Measurements from ENCODE around the gene IPO4.

IPO4 gene

DNA sequence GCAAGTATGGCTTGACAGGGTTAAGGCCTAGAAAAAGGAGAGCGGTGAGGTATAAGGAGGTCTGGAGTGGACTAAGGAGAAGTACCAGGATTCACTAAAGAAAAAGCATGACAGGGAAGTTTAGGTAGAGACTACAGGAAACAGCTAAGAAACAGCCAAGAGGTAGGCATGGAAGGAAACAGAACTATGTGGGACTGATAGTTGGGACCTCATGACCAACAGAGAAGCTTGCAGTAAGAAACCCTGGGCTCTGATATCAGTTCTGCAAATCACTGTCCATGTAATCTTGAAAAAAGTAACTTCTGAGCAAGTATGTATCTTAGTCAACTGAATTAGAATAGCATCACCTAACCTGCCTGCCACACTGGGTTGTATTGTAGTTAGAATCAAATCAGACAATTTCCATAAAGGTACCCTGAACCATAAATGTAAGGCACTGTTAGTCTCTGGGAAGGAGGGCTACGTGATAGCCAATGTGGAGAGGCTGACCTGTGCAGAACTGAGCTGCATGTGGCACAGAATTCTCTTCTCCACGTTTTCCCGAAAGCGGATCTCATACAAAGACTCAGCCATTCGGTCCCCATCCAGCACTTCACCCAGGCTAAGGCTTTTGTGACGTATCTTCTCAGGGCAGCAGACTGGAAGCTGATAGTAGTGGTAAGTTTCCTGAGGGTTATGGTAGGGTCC lies 5.7 kb upstream of the IPO4 start:
- FAIRE-seq, result no peak

DNA sequence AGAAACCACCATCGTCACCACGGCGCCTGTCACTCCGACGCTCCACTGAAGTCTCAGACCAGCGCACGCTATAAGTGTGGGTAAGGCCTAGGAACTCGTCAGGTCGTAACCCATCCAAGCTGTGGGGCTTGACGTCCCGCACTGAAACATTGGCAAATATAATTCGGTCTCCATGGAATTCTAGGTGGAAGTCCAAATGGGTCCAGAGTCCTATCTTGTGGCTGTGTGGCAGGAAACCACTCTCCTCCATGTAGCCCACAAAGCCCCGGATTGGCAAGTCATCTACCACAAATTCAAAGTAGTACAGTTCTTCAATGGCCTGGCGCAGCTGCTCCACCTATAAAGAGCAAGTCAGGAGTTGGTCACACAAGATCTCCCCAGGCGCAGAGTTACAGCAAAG lies 4.3 kb upstream of the IPO4 start:
- no peak for FAIRE-seq

GRCh38 chr14:24190416-24190815 lies 1.8 kb upstream of the IPO4 start:
- FAIRE-seq, result no peak

GRCh38 chr14:24189460-24189859 lies 844 bp upstream of the IPO4 start:
- no peak for FAIRE-seq

DNA sequence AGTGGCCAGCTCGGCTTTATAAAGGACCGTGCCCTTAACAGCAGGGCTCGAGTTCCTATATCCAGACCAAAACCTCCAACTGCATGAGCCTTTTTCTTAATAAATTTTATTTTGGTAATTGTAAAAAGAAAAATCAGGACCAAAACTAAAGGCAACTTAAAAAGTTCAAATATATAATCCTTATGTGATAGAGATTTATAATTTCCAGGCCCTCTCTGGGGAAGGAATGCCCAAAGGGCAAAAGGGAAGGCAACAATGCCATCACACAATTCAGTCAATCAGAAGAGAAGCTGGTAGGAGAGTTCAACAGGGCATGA lies 401 bp upstream of the IPO4 start:
- FAIRE-seq, result no peak

DNA sequence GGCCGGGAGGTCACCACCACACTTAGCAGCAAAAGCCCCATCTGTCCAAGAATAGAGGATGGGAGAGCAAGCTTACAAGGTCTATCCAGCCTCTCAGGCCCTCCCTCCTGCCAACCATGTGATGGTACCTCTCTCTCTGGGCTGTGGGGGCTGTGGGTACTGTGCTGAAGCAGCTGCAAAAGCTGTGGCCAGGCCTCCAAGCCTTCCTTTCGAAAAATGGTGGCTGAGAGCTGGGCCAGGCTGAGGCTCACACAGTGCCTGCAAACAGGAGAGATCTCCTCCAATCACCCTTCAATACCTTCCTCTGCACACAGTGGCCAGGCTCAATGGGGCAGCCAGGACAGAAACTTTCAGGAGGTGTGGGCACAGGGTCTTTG lies 1.1 kb downstream of the IPO4 start:
- FAIRE-seq, result no peak

- no peak for FAIRE-seq
Observed at GRCh38 chr14:24186831-24187538, 1.6 kb downstream of the IPO4 start.

- no peak for FAIRE-seq
Observed at GRCh38 chr14:24185741-24186140, 2.9 kb downstream of the IPO4 start.

- no peak for FAIRE-seq
Observed at GRCh38 chr14:24185026-24185425, 3.6 kb downstream of the IPO4 start.

DNA sequence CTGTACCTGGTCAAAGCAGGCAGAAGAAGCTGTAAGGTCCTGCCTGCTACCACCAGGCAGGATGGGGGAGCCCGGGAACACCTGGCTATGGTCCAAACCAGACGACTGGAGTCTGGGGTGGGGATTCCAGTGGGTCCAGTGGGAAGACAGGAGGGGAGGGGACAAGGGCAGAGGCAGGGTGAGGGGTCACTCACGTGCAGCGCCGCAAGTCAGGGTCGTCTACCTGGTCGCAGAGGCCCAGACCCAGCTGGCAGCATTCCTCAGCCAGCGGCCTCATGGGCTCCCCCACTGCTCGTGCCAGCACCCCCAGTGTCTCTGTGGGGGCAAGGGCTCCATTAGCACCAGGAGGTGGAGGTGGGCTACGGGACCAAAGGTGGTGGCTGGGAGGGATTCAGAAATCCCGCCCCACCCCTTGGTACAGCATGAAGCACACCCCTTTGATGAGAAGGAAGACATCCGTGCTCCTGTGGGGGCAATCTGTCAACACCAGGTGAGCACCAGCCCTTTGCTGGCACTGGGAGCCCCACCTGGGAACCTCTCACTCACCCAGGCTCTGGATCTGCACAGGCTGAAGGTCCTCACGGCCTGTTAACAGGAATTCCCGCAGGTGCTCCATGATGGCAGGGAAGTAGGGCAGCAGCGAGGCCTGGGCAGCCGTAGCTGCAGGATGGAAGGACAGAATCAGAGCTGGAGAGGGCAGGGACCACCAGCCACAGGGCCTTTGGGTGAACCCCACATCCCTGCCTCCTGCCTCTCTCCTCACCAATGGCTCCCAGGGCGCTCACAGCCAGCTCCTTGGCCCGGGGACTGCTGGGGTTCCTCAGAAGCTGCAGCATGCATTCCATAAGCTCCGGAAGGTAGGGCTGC lies 4.3 kb downstream of the IPO4 start:
- no peak for FAIRE-seq

GRCh38 chr14:24183014-24183481 lies 5.6 kb downstream of the IPO4 start:
- FAIRE-seq, result no peak

DNA sequence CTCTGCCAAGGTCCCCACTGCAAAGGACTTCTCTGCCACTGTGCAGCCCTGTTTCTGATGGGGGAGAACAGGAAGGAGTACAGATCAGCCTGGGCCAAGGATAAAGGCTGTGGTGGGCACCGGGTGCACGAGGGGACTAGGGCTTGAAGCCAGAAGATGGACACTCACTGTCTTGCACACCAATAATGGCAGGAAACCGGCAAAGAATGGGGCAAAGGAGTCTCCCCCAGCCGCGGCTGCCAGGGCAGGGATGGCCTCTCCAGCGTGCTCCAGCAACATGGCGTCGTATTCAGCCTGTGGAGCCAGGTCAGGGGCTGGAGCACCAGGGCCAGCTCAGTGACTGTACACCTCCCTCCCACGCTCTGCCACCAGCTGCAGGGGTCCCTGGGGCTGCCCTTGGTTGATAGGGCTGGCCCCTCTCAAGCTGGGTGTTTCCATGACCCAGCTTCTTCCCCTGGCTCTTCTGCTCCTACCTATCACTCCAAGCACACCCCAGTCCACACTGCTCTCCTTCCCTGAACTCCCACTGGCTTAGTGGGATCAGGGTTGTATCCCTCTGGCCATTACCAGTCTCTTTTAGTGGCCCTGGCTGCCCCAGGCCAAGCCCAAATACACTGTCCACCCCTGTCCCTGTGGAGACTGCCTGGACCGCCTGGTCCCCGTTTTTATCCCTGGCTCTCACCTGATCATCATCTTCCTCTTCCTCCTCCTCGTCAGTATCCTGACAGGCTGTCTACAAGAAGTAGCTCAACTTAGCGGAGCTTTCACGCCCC lies 6.3 kb downstream of the IPO4 start:
- FAIRE-seq, result no peak

DNA sequence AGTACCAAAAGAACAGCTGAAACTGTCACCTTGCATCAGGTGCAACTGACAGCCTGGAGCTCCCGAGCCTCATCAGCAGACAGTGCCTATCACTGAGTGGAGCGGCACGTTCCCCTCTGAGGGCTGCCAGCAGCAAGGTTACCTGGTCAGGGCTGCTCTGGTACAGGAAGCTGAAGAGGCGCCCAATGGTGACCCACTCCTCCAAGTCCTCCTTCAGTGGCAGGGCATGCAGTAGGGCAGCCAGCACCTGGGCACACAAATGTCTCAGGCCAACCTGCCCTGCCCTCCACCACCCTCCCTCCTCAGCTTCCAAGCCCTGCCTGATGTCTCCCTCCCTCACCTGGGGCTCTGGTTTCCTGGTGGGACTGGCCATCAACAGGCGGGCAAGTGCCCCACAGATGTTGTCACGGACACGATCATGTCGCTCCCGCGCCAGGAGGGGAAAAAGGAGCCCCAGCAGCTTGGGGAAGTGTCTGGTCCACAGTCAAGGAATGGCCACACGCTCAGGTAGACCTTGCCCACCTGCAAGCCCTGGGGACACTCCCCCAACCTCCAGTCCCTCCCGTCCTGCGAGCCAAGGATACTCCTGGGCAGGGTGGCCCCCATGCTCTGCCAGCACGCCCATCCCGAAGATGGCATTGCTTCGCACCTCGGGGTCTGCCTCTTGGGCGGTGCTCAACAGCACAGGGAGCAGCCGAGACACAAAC lies 7.1 kb downstream of the IPO4 start:
- no peak for FAIRE-seq

GRCh38 chr14:24179961-24180796 lies 8.4 kb downstream of the IPO4 start:
- no peak for FAIRE-seq

DNA sequence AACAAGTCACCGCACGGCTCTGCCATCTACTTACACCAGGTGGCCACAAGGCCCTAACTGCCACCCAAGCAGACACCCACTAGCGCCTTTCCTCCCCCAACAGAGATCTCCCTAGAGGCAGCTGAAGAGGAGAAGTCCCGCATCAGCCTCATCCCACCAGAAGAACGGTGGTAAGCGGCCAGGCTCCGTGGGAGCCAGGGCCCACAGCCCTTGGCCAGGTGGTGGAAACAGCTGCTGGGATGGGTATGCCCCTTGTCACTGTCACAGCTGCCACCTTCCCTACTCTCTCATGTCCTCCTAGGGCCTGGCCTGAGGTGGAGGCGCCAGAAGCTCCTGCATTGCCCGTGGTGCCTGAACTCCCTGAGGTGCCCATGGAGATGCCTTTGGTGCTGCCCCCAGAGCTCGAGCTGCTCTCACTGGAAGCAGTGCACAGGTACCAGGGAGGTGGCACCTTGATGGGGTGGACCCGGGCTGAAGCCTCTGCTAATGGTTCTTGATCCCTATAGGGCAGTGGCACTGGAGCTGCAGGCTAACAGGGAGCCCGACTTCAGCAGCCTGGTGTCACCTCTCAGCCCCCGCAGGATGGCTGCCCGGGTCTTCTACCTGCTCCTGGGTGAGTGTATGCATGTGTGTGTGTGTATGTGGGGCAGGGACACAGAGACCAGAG lies 9.2 kb downstream of the IPO4 start:
- no peak for FAIRE-seq

- FAIRE-seq, result no peak
Observed at GRCh38 chr14:24178399-24179178, 10.0 kb downstream of the IPO4 start.

DNA sequence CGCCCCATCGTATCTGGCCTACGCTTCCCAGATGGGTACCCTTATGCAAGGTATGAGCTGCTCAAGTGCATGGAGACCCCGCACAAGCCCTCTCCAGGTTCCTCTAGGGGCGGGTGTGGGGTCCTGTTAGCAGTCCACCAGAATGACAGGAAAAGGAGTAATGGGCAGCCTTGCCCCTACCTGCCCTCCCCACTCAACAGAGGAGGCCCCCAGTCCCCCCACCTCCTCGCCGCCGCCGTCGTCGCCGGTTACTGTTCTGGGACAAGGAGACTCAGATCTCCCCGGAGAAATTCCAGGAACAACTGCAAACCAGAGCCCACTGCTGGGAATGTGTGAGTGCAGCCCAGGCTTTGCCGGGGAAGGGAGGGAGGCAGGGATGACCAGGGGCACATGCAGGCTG lies 10.7 kb downstream of the IPO4 start:
- no peak for FAIRE-seq

- FAIRE-seq, result no peak
Observed at GRCh38 chr14:24177041-24177825, 11.4 kb downstream of the IPO4 start.

- FAIRE-seq, result no peak
Observed at GRCh38 chr14:24176599-24176998, 12.0 kb downstream of the IPO4 start.
